ENCODE results near the gene GCNA.

GCNA gene

GRCh38 chrX:71616672-71617529 lies 38.7 kb downstream of the GCNA start:
- no peak for DNase-seq

GRCh38 chrX:71617742-71618141 lies 39.5 kb downstream of the GCNA start:
- DNase-seq = no peak

GRCh38 chrX:71618303-71618721 lies 40.1 kb downstream of the GCNA start, which contains the start of gene CXCR3:
Gene CXCR3 (minus strand): TSS chrX:71618511. CDS start chrX:71618449, 62 bp downstream.
- DNase-seq = peak; percentile 56

- DNase-seq = no peak
Measured at GRCh38 chrX:71618787-71619186, 40.5 kb downstream of the GCNA start.

GRCh38 chrX:71619193-71619592 lies 41.0 kb downstream of the GCNA start:
- no peak for DNase-seq

GRCh38 chrX:71619986-71620385 lies 41.7 kb downstream of the GCNA start:
- no peak for DNase-seq

- DNase-seq = no peak
Measured at GRCh38 chrX:71621603-71622002, 43.4 kb downstream of the GCNA start.

- DNase-seq = no peak
Measured at GRCh38 chrX:71622032-71622575, 43.9 kb downstream of the GCNA start.

GRCh38 chrX:71622576-71623450 lies 44.6 kb downstream of the GCNA start:
- DNase-seq = peak; percentile 90

GRCh38 chrX:71623714-71624113 lies 45.5 kb downstream of the GCNA start:
- DNase-seq = no peak

- DNase-seq = no peak
Measured at GRCh38 chrX:71625471-71625870, 47.2 kb downstream of the GCNA start.

GRCh38 chrX:71626576-71626975 lies 48.3 kb downstream of the GCNA start:
- DNase-seq = no peak

GRCh38 chrX:71627588-71628404 lies 49.6 kb downstream of the GCNA start:
- no peak for DNase-seq

- DNase-seq = no peak
Measured at GRCh38 chrX:71629467-71629866, 51.2 kb downstream of the GCNA start.

- DNase-seq = no peak
Measured at GRCh38 chrX:71632923-71633657, 54.9 kb downstream of the GCNA start.

- peak; percentile 29 for DNase-seq
Measured at GRCh38 chrX:71634366-71634765, 56.1 kb downstream of the GCNA start.

- no peak for DNase-seq
Measured at GRCh38 chrX:71636438-71637252, 58.4 kb downstream of the GCNA start.

GRCh38 chrX:71637253-71637618 lies 59.0 kb downstream of the GCNA start:
- DNase-seq = no peak

GRCh38 chrX:71637848-71638247 lies 59.6 kb downstream of the GCNA start:
- DNase-seq = no peak

- DNase-seq = no peak
Measured at GRCh38 chrX:71638409-71638808, 60.2 kb downstream of the GCNA start.

- DNase-seq = no peak
Measured at GRCh38 chrX:71640002-71640401, 61.8 kb downstream of the GCNA start.

Data from femur (tissue), 1 donor.